GM18499 (cell line): ENCODE results near the gene RETN.

Experiments used
- ATAC-seq: cut with Tn5 transposase; IDR thresholded peaks from one replicate; pipeline ENCODE4 v1.9.1; 2021; ENCODE audit warnings: moderate number of reproducible peaks; ENCODE audit not compliant: insufficient read depth, unreplicated experiment

The RETN gene

DNA sequence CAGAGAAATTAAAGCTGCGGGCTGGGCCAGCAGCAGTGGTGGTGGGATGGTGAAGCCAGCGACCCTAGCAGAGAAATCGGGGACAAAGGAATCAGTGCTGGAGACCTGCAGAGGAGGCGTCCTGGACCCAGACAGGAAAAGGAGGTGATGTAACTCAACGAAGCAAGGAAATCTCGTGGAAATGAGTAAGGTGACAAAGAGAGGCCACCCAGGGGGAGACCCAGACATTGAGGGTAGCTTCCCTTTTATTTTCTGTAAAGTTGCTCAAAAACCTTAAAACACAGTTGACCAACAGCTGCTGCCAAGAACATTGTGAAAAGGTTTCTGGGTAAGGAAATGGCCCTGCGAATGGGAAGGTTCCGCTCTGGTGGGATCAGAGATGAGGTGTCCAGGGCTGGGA, 13.3 kb upstream of the RETN start:
- ATAC-seq: no peak

DNA sequence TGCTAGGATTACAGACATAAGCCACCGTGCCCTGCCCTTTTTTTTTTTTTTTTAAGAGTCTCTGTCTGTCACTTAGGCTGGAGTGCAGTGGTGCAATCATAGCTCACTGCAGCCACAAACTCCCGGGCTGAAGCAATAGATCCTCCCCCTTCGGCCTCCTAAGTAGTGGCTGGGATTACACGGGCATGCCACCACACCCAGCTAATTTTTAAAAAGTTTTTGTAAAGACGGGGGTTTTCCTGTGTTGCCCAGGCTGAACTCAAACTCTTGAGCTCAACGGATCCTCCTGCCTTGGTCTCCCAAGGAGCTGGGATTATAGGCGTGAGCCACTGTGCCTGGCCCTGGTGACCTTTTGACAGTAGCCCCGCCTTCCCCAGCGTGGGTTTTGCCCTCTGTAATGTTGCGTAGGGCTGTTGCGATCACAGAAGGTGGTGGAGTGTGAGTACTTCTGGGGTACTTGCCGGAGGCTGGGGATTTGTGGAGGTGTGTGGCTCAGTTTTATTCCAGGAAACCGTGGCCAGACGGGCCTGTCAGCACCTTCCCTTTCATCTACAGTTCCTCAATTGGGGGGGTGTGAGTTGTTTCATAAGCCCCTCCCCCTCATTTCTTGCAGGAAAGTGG, 11.6 kb upstream of the RETN start:
- ATAC-seq: no peak

DNA sequence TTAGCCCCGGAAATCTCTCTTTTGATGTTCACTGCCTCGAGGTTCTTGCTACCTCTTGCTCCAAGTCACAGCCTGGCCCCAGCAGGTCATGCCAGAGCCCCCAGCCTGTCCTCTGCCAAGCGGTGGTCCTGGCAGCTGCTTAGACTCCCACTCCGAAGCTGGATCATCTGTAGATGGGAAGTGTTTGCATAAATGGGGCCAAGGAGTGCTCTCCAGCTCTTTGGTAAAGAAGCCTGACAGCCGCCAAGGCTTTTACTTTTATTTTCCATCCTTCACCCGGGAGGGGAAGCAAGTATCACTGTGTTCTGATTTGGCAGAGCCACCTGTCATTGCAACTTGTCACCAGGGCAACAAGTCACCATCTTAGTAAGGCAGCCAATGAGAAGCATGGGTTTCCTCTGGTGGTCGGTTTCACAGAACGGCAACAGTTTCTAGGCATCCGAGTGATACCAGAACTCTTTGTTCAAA, 10.6 kb upstream of the RETN start:
- no peak for ATAC-seq

DNA sequence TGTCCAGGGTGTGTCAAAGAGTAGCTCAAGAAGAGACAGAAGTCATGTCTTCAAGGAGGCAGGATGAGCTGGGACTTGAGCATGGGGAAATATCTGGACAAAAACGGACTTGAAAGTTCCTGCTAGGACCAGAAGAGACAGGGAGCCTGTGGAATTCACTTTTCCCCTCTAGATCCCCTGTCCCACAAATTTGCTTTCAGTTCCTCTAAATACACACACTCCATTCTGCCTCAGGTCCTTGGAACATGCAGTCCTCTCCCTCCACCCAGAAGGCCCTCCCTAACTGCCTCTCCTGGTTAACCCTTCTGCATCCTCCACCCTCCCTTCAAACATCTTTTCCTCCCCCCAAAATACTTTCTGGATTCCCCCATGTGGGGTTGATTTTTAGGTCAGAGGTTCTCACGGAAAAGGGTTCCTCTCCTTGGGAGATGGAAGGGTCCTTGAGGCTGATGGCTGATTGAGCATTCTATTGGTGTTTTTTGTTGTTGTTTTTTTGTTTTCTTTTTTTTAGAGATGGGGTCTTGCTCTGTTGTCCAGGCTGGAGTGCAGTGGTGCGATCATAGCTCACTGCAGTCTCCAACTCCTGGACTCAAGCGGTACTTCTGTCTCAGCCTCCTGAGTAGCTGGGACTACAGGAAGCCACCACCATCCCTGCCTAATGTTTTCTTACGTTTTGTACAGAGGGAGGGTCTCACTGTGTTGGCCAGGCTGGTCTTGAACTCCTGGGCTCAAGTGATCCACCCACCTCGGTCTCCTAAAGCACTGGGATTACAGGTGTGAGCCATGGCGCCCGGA, 6.9 kb upstream of the RETN start:
- ATAC-seq: no peak

DNA sequence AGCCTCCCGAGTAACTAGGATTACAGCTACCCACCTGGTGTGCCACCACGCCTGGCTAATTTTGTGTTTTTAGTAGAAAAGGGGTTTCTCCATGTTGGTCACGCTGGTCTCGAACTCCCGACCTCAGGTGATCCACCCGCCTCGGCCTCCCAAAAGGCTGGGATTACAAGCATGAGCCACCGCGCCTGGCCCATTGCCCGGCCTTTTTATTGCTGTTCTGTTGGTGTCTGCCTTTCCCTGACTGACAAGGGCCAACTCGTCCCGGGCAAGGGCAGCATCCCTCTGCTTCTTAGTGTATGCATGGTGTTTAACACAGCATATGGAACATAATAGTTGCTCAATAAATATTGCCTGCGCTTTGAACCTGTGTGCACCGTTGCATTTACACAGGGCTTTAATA, 6.2 kb upstream of the RETN start:
- no peak for ATAC-seq

DNA sequence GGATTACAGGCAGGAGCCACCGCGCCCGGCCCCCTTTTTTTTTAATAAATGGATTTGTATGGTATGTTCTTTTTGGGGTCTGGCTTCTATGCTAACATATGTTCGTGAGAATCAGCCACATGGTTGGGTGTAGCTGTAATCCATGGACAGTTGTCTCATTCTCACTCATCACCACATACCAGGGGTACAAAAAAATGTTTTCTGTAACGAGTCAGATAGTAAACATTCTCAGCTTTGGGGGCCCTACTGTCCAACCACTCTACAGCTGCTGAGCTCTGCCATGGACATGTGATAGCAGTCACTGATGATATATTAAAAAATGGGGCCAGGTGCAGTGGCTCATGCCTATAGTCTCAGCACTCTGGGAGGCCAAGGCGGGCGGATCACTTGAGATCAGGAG, 5.1 kb upstream of the RETN start:
- no peak for ATAC-seq

DNA sequence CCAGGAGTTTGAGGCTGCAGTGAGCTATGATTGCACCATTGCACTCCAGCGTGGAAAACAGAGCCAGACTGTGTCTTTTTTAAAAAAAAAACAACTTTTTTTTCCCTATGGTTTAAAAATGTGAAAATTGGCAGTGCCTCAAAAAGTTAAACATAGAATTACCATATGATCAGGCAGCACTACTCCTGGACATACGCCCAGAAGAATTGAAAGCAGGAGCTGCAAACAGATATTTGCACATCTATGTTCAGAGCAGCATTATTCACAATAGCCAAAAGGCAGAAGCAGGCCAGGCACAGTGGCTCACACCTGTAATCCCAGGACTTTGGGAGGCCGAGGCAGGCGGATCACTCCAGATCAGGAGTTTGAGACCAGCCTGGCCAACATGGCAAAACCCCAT, 3.8 kb upstream of the RETN start:
- ATAC-seq: no peak

DNA sequence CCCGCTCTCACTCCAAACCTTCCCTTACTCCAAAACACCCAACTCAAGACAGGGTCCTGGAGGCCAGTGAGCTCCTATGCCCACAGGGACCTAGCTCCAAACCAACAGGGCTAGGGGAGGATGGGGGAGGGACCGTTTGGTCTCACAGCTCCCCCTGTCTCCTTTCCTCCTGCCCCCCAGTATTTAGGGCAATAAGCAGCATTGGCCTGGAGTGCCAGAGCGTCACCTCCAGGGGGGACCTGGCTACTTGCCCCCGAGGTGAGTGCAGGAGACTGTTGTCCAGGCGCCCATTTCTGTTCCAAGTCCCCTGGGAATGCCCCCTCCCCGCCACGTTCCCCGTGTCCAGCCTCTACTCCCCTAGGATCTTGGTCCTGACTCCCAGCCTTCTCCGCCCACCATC, 792 bp downstream of the RETN start:
- no peak for ATAC-seq

DNA sequence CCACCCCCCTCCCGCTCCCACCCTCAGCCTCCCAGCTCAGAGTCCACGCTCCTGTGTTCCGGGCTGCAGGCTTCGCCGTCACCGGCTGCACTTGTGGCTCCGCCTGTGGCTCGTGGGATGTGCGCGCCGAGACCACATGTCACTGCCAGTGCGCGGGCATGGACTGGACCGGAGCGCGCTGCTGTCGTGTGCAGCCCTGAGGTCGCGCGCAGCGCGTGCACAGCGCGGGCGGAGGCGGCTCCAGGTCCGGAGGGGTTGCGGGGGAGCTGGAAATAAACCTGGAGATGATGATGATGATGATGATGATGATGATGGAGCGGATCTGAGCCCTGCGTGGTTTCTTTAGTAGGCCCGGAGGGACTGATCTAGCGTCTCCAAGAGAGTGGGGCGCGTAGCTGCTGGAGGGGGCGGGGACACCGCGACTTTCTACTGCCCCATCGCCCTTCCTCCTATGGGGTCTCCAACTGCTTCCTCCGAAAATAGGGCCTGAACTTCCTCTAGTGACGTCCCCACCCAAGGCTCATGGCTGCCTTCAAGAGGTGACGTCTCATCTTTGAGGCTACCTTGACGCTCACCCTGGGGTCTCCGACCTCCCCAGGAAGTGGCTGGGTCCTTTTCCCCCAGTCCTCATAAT, 1.4 kb downstream of the RETN start:
- no peak for ATAC-seq

DNA sequence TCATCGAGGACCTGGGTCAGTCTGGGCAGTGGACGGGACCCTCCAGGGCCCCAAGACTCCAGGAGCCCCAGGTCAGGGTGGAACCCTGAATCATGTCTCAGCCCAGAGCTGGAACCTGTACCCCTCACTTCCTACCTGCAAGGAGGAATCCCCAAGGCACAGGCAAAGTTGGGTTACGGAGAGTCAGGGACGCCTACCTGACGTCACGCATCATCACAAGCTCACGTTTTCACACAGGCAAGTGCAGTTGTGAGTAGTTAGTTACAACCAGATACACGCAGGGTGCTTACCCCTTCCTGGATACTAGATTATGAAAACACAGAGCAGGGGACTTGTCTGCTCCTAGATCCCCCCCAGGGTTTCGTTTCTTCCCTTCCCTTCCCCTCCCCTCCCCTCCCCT, 1.9 kb downstream of the RETN start:
- no peak for ATAC-seq

DNA sequence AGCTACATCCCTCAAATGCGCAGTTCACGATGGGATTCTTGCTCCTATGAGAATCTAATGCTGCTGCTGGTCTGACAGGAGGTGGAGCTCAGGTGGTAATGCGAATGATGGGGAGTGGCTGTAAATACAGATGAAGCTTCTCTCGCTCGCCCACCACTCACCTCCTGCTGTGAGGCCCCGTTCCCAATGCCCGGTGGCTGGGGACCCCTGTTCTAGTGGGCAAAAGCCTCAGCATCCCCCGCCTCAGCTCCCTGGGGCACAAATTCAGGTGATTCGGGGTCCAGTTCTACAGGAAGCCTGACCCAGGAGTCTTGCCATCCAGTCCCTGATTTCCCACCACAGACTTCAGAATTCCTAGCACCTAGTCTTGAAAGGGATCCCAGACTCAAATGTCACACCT, 3.7 kb downstream of the RETN start:
- ATAC-seq: no peak

DNA sequence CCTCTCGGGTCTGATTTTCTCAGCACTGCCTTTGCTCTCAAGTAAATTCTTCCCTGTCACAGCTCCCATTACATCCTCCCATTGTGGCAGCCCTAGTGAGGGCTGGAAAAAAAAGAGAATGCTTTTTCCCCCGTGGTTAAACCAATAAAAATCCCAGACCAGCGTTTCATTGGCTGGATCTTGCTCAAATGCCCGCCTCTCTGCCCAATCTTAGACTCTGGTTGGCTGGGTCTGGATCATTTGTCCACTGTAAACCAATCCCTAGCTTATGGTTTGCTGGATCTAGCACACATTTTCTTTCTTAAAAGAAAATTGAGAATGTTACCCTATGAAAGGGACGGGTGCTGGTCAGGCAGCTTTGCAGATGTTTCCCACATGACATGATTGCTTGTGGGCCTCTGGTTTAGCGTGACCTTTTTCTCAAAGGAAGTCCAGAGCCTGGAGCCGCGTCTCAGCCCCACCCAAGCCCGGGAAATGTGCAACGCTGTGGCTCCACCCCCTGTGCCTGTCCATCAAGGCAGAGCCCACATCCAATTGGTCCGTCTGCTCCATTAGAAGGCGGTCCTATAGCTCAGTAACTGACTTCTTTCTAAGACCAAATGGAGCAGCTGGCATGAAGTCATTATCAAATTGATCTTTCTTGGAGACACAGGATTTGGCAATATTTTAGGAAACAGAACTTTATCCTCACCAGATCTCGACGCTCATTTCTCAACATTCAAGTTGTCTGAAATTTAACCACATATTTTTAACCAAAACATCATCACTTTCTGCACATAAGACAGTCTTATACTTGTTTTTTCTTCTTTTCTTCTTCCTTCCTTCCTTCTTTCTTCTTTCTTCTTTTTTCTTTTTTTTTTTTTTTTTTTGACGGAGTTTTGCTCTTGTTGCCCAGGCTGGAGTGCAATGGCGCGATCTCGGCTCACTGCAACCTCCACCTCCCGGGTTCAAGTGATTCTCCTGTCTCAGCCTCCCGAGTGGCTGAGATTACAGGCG, 5.5 kb downstream of the RETN start:
- no peak for ATAC-seq

DNA sequence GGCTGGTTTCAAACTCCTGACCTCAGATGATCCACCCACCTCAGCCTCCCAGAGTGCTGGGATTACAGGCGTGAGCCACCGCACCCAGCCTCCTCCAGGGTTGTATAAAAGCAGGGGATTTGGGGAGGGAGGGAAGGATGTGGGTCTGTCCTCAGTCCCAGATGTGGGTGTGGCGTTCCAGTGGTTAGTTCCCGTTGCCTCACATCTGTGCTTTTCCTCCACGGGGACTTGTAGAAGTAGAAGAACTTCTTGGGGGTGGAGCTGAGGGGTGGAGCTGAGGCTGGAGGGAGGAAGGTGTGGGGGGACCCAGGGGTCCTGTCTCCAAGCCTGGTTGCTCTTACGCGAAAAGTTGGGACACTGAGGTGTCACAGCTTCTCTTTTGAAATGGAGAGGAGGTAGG, 7.5 kb downstream of the RETN start:
- ATAC-seq: no peak

DNA sequence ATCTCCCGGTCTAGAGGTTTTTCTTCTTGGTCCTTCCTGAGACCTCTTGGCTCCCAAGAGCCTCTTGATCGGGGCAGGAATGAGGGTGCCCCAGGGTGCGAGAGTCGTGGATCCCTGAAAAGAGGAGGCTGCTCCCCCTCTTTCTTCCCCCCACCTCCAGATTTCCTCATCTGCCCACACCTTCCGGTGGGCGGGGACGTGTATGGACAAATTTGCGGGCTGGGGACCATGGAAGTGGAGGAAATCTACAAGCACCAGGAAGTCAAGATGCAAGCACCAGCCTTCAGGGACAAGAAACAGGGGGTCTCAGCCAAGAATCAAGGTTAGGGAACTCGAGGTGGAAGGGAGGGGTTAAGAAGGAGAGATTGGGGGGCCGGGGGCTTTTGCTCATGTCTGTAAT, 8.0 kb downstream of the RETN start, which contains the start of gene MCEMP1:
TSS of gene MCEMP1 (plus strand) at position 237 of the 400 bp plus-strand sequence. CDS start at position 268, 31 bp downstream.
- ATAC-seq: no peak

DNA sequence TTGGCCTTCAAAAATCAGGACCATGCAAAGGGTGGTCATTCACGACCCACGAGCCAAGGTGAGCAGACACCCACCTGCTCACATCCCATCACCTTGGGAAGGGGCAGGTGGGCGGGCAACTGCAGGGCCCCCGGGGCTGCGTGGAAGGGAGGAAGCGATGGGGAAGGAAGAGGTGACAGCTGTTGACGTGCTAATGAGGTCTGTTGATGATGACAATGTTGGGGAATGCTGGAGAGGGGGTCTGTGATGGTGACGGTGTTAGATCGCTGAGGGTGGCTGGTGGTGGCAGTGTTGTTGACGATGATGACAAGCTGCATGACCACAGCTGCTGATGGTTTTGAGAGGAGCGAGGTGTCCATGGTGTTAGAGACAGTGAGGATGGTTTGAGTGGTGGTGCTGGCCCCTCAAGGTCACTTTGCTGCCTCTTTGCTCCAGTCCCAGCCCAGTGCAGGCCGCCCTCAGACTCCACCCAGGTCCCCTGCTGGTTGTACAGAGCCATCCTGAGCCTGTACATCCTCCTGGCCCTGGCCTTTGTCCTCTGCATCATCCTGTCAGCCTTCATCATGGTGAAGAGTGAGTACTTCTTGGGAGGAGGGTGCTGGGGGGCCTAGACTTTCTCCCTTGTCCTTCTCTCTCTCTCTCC, 8.9 kb downstream of the RETN start:
- ATAC-seq: no peak

DNA sequence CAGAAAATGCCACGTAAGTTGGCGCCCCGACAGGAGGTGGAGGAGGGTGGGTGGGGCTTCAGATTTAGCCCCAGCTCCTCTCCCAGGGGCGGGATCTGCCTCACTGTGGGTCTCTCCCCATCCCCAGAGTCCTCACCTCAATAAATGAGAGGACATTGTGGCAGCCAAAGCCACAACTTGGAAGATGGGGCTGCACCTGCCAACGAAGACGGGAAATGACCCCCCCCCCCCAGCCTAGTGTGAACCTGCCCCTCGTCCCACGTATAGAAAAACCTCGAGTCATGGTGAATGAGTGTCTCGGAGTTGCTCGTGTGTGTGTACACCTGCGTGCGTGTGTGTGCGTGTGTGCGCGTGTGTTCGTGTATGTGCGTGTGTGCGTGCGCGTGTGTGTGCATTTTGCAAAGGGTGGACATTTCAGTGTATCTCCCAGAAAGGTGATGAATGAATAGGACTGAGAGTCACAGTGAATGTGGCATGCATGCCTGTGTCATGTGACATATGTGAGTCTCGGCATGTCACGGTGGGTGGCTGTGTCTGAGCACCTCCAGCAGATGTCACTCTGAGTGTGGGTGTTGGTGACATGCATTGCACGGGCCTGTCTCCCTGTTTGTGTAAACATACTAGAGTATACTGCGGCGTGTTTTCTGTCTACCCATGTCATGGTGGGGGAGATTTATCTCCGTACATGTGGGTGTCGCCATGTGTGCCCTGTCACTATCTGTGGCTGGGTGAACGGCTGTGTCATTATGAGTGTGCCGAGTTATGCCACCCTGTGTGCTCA, 10.3 kb downstream of the RETN start:
- peak; percentile 49 for ATAC-seq

DNA sequence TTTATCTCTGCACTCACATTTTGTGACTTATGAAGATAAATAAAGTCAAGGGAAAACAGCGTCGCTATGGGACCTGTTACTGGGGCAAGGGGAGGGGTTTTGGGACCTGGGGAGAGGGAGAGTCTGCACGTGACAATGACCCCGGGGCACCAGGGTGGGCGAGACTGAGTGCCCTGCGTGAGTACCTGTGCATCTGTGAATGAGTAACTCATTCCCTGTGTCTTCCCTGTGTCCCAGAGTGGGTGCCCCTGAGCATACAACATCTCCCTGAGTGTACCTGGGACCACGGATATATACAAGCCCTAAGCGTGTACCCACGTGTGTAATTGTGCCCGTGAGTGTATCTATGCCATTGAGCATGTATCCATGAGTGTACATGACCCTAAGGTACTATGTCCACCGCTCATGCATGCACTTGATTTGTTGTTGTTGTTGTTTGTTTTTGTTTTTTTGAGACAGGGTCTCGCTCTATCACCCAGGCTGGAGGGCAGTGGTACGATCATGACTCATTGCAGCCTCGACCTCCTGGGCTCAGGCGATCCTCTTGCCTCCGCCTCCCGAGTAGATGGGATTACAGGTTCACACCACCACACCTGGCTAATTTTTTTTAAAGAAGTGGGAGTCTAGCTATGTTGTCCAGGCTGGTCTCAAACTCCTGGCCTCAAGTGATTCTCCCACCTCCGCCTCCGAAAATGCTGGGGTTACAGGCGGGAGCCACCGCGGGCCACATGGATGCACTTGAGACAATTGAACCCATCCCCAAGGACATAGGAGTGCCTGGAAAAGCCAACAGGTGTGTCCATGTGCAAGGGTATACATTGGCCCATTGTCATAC, 11.1 kb downstream of the RETN start:
- ATAC-seq: no peak
